Measurements from ENCODE around the gene ARHGEF28.

The ARHGEF28 gene

DNA sequence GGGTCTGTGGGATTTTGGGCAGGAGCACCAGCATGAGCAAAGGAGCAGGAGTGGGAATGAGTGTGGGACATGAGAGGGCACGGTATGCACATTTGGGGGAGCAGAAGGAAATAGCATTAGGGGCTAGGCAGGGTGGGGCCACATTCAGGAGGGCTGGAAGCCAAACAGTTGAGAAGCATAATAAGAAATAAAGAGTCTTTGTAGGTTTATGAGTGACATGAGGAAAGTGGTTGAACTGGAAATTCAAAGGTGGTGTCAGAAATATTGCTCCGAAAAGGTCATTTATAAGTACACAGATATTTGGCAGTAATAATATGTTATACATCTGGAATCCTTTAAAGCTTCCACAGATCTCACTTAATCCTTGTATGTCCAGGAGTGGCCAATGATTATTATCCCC is 26.4 kb downstream of the ARHGEF28 start:
- TF ChIP-seq SIN3A (IDR thresholded peaks at IDR 0.05; ENCODE audit: borderline replicate concordance, insufficient read depth, low read length) (no peak), FOXP2 (optimal IDR thresholded peaks at IDR 0.05; ENCODE audit: borderline replicate concordance, extremely low read depth, extremely low read length, insufficient read depth) (no peak)

DNA sequence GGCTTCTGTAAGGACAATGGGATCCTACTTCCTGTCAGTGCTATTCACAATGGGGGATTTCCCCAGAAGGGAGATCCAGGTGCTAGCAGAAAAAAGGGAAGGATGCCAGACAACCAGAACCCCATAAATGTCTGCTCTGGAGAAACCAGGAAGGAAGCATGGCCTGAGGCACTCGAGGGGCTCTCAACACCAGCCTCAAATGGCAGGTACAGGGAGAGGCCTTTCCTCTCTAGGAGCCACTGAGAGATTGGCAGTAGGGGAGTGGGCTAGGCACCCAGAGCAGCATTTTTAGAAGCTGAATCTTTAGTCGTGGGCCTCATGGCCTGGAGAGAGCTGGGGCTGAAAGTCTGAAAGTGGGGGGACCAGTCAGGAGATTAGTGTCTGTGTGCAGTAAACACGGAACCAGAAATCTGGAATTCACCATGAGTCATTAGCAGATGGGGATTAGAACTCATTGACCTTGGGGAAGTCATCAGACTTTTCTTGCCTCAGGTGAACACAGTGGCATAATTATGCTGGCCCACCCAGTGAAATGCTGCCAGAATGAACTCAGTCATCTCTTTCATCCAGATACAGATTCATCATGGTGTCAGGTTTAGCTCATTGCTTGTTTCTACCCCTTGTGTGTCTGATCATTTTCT is 28.3 kb downstream of the ARHGEF28 start:
- no peak for TF ChIP-seq TAF1 (IDR thresholded peaks at IDR 0.05; ENCODE audit: borderline replicate concordance, insufficient read depth, low read length)

DNA sequence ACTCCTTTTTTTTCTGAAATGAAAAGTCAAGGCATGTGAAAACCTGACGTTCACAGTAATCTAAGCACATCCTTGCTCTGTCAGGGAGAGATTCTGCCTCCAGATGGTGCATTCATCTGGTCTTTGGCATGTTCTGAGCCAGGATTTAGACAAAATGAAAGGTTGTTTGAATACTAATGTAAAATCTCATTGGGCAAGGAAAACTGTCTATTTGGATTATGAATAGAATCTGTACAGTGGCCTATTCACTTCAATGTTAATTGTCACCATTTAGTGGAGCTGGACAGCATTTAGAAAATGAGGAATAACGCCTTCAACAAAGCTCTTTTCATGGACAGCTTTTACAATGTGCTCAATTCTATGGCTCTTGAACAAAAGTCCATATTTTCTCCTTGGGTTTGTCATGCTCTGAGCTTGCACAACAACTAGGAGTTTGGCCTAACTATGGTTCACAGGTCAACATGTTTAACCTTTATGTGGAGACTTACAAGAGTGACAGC is 28.9 kb downstream of the ARHGEF28 start:
- TF ChIP-seq, protein P1, sequence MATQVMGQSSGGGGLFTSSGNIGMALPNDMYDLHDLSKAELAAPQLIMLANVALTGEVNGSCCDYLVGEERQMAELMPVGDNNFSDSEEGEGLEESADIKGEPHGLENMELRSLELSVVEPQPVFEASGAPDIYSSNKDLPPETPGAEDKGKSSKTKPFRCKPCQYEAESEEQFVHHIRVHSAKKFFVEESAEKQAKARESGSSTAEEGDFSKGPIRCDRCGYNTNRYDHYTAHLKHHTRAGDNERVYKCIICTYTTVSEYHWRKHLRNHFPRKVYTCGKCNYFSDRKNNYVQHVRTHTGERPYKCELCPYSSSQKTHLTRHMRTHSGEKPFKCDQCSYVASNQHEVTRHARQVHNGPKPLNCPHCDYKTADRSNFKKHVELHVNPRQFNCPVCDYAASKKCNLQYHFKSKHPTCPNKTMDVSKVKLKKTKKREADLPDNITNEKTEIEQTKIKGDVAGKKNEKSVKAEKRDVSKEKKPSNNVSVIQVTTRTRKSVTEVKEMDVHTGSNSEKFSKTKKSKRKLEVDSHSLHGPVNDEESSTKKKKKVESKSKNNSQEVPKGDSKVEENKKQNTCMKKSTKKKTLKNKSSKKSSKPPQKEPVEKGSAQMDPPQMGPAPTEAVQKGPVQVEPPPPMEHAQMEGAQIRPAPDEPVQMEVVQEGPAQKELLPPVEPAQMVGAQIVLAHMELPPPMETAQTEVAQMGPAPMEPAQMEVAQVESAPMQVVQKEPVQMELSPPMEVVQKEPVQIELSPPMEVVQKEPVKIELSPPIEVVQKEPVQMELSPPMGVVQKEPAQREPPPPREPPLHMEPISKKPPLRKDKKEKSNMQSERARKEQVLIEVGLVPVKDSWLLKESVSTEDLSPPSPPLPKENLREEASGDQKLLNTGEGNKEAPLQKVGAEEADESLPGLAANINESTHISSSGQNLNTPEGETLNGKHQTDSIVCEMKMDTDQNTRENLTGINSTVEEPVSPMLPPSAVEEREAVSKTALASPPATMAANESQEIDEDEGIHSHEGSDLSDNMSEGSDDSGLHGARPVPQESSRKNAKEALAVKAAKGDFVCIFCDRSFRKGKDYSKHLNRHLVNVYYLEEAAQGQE (IDR thresholded peaks at IDR 0.05; ENCODE audit: insufficient read depth in 1 of 2, low read depth in 2 of 2, low read length in 2 of 2) = no peak
- no peak for TF ChIP-seq SIN3A (IDR thresholded peaks at IDR 0.05; ENCODE audit: borderline replicate concordance, insufficient read depth, low read length)
- no peak for TF ChIP-seq POLR2AphosphoS5 (IDR thresholded peaks at IDR 0.05; ENCODE audit: low read depth, low read length)
- no peak for TF ChIP-seq FOXP2 (optimal IDR thresholded peaks at IDR 0.05; ENCODE audit: borderline replicate concordance, extremely low read depth, extremely low read length, insufficient read depth)
- TF ChIP-seq TAF1 (IDR thresholded peaks at IDR 0.05; ENCODE audit: borderline replicate concordance, insufficient read depth, low read length) = no peak

DNA sequence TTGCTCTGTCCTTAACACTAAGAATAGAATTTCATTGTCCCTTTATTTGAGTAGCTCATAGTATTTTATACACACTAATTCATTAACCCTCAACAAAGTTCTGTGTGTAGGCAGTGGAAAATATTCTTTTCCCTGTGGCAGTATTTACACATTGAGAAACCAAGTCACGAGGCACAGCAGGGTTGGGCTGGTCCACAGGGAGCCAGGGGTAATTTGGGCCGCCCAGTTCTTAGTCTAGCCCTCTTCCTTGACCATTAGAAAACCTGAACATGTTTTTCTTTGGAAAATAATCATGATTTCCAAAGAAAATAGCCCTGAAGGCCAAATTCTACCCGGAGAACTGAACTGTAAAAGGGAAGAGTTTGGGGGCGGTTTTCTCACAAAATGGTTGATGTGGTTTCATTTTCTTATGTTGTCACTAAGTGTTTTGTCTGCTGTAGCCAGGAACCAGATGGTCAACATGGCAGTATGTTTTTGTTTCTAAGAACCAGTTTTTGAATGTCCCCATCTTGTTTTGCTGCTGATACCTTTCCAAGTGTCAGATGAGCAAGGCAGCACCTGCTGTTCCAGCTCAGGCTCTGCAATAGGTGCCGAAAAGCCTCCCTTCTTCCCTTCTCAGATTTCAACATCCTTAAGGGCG is 29.6 kb downstream of the ARHGEF28 start:
- TF ChIP-seq SIN3A (IDR thresholded peaks at IDR 0.05; ENCODE audit: borderline replicate concordance, insufficient read depth, low read length) (no peak), TAF1 (IDR thresholded peaks at IDR 0.05; ENCODE audit: borderline replicate concordance, insufficient read depth, low read length) (no peak), FOXP2 (optimal IDR thresholded peaks at IDR 0.05; ENCODE audit: borderline replicate concordance, extremely low read depth, extremely low read length, insufficient read depth) (no peak), POLR2AphosphoS5 (IDR thresholded peaks at IDR 0.05; ENCODE audit: low read depth, low read length) (no peak)
- TF ChIP-seq, protein P1 (IDR thresholded peaks at IDR 0.05; ENCODE audit: insufficient read depth in 1 of 2, low read depth in 2 of 2, low read length in 2 of 2) = no peak

DNA sequence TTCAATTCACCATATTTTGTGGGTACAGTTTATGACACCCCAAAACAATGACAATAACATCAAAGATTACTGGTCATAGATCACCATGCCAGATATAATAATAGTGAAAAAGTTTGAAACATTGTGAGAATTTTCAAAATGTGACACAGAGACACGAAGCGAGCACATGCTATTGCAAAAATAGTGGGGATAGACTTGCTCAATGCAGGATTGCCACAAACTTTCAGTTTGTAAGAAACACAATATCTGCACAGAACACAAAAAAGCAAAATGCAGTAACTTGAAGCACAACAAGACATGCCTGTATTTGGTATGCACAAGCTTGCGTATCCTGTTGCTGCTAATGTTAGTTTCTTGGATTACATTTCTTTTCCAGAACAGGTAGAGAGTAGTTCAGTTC is 35.8 kb downstream of the ARHGEF28 start:
- TF ChIP-seq FOXP2 (optimal IDR thresholded peaks at IDR 0.05; ENCODE audit: borderline replicate concordance, extremely low read depth, extremely low read length, insufficient read depth) (no peak), TAF1 (IDR thresholded peaks at IDR 0.05; ENCODE audit: borderline replicate concordance, insufficient read depth, low read length) (no peak), POLR2AphosphoS5 (IDR thresholded peaks at IDR 0.05; ENCODE audit: low read depth, low read length) (no peak), SIN3A (IDR thresholded peaks at IDR 0.05; ENCODE audit: borderline replicate concordance, insufficient read depth, low read length) (no peak)
- TF ChIP-seq, protein P1 (IDR thresholded peaks at IDR 0.05; ENCODE audit: insufficient read depth in 1 of 2, low read depth in 2 of 2, low read length in 2 of 2) = no peak

DNA sequence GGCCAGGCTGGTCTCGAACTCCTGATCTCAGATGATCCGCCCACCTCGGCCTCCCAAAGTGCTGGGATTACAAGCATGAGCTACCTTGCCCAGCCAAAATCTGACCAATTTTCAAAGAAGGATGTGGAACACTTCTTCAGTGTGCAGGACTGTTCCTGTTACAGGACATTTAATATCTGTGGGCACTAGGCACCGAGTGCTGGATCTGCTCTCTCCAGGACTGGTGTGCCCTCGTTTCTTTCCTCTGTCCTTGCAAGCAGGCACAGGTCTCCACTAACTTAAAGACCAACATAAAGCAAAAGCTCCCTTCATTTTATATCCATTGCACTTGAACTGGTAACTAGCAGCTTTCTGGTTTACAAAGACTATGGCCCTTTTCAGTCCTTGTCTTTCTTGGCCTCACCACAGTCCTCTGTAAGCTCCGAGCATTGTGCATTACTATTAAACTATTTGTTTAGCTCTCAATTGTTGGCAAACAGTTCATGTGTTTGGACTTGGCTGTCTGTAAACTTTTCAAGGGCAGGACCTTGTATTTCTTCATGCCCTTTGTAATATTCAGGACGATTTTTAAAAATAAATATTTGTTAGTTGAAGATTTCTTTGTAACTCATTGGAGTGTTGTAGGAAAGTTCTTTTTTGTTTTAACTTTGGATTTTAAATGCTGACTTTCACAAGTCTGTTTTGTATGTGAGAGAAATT is 37.3 kb downstream of the ARHGEF28 start:
- no peak for TF ChIP-seq SIN3A (IDR thresholded peaks at IDR 0.05; ENCODE audit: borderline replicate concordance, insufficient read depth, low read length)
- no peak for TF ChIP-seq TAF1 (IDR thresholded peaks at IDR 0.05; ENCODE audit: borderline replicate concordance, insufficient read depth, low read length)
- TF ChIP-seq FOXP2 (optimal IDR thresholded peaks at IDR 0.05; ENCODE audit: borderline replicate concordance, extremely low read depth, extremely low read length, insufficient read depth) = no peak
- TF ChIP-seq, protein P1 (IDR thresholded peaks at IDR 0.05; ENCODE audit: insufficient read depth in 1 of 2, low read depth in 2 of 2, low read length in 2 of 2) = no peak
- TF ChIP-seq POLR2AphosphoS5 (IDR thresholded peaks at IDR 0.05; ENCODE audit: low read depth, low read length) = no peak
